ENCODE results near the gene TNXB.
"Not testable (repeated sequence)": the region's sequence is repeated elsewhere in the genome, so short reads cannot be mapped to it uniquely, and the experiment has no call there.

The TNXB gene

DNA sequence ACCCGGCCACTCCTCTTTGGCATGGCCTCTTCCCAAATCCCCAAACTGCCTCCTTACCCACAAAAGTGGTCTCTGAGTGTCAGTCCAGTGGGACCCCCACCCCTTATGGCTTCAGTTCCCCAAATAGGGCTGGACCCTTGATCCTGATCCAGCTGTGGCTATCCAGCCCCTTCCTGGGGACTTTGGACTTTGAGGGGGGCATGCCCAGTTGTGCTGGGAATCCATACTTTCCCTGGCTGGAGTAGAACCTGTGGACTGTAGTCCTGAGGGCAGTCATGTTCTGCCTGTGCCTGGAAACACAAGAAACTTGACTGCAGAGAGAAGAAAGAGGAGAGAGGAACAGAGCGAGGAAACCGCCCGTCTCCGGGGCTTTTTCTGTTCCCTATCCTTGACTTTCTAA, 72.0 kb downstream of the TNXB start:
- DNase-seq: not testable (repeated sequence)

DNA sequence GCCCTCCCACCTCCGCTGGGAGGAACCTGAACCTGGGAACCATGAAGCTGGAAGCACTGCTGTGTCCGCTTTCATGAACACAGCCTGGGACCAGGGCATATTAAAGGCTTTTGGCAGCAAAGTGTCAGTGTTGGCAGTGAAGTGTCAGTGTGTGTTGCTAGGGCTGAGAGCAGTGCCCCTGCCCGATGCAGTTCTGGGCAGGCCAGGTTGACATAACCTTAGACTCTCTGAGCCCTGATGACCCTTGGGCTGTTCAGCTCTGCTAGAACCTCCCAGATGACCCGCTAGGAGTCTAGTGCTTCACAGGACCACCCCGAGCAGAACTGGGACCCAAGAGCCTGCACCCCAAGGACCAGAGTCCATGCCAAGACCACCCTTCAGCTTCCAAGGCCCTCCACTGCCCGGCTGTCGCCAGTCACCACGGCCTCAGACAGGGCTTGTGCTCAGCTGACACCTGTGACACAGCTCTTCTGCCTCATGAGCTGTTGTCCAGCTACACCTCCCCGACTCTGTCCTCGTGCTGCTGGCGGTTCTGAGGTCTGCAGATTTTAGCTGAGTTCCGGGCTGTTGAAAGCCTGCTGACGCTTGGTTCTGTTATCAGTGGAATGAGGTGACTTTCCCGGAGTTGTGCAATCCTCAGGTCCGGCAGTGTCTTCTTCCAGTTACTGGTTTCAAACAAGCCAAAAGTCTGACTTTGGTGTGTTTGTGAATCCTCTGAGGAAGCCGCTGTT, 73.7 kb downstream of the TNXB start:
- not testable (repeated sequence) for DNase-seq

DNA sequence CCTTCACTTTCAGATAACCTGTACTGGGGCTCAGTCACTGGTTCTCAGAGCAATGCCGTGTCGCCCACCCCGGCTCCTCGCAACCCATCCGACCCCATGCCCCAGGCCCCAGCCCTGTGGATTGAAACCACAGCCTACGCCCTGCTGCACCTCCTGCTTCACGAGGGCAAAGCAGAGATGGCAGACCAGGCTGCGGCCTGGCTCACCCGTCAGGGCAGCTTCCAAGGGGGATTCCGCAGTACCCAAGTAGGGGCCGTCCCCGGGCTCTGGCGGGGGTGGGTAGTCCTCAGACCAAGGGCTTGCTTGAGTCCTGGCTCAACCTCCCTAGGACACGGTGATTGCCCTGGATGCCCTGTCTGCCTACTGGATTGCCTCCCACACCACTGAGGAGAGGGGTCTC, 79.6 kb downstream of the TNXB start:
- DNase-seq: not testable (repeated sequence)

DNA sequence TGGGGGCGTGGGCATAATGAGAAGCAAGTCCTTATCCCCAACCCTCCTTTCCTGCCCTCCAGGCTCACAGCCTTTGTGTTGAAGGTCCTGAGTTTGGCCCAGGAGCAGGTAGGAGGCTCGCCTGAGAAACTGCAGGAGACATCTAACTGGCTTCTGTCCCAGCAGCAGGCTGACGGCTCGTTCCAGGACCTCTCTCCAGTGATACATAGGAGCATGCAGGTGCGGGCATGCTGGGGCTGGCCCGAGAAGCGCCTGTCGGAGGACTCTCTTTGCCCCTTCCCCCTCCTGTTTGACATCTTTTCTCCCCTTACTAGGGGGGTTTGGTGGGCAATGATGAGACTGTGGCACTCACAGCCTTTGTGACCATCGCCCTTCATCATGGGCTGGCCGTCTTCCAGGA, 80.5 kb downstream of the TNXB start:
- not testable (repeated sequence) for DNase-seq

DNA sequence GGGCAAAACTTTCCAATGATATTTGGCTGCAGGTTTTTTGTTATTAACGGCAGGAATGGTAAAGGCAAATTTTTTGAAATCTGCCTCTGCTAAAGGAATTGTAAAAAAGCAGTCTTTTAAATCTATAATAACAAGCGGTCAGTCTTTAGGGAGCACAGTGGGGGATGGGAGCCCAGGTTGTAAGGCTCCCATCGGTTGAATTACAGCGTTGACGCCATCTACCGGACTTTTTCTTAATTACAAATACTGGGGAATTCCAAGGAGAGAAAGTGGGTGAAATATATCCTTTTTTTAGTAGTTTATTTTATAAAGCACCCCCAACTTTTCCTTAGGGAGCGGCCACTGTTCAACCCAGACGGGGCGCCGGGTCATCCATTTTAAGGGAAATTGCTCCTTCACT, 87.0 kb downstream of the TNXB start:
- DNase-seq: not testable (repeated sequence)

DNA sequence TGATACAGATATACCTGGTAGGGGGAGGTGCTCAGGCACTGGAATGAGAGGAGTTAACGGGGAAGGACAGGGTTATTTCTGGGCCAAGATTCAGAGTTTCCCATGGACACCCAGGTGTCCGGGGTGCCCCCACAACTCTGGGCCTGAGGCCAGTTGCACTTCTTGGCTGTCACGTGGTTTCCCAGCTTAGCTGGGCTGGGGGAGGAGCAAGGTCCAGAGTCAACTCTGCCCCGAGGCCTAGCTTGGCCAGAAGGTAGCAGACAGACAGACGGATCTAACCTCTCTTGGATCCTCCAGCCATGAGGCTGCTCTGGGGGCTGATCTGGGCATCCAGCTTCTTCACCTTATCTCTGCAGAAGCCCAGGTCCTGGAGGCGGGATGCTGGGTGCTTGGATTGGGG, 94.6 kb downstream of the TNXB start, which contains the start of gene C4B:
TSS of gene C4B (plus strand) at position 249 of the 400 bp plus-strand sequence. CDS start at position 300, 51 bp downstream.
- not testable (repeated sequence) for DNase-seq

DNA sequence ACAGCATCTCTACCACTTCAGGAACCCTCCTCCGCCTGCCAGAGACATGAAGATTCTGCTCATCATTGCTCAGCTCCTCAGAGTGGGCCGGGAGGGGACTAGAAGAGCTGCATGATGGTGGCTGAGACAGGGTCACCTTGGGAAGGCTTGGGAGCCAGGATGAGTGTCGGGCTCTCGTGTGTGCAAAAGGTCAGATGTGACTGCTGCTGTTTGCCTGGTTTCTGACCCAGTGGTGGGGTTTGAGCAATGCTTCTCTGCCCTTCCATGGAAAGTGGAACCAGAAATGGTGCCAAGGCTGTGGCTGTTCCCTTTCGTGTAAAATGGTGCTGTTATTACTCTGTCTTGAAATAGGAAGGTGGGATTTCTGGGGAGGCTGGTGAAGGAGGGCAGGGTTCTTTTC, 95.4 kb downstream of the TNXB start:
- not testable (repeated sequence) for DNase-seq

DNA sequence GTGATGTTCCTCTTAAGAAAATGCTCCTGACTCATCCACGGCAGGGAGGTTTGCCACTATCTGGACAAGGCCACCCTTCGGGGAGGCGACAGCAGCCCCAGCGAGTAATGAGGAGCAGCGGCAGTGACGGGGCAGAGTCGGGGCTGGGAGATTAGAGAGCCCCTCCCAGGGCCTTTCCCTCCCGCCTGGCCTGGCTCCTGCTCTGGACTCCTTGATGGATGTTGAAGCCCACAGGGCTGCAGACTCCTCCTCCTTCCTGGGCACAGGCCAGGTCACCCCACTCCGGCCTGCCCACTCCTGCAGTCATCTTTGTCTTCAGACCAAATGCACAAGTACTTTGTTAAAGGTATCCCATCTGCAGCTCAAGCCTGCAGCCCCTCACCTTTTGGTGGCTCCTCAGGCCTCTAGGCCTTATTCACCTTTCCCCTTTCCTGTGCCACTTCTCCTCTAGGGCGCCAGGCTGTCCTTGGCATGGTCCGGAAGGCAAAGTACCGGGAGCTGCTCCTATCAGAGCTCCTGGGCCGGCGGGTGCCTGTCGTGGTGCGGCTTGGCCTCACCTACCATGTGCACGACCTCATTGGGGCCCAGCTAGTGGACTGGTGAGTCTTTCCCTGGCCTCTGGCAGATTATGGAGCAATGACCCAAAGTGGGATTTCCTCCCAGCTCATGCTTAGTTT, 96.1 kb downstream of the TNXB start:
- not testable (repeated sequence) for DNase-seq

DNA sequence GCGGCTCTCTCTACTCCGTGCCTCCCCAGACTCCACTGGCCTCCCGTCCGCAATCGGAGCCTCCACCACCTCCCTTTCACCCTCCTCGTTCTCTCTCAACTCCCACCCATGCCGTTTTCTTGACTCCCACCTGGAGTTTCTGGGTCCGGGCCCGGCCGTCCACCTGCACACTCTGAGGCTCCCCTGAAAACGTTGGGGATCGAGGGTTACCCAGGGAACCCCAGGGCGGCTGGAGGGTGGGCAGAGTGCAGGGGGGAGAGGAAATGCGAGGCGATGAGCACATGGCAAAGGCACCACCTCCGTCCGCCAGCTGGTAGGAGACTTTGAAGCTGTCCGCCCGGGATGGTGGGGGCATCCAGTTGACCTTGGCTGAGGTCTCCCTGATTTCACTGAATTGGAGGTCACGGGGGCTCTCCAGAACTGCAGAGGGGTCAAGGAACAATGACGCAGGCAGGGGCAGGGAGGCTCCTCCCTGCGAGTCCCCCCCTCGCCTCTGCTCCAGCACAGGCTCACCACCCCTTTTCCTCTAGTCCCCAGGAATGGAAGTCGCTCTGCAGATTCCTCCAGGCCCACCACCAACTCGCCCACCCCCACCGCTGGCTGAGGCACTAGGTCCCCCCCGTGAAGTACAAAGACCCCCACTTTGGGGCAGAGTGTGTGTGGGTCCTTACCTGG, 98.1 kb downstream of the TNXB start:
- not testable (repeated sequence) for DNase-seq

DNA sequence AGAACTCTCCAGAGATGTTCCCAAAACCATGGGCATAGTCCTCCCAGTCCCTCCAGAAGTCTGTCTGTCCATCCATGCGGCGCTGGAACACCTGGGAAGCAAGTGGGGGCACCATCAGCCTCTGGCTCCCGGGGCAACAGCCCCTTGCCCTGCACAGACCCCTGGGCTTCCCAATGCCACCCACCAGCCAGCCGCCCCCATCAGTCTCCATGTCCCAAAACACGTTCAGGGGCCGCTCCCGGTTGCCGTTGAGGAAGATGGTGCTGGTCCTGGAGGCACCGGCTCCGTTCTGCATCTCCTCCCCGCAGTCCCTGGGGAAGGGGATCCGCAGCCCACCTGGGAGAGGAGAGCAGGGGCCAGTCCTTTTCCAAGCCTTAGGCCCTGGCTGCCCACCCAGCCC, 99.6 kb downstream of the TNXB start:
- DNase-seq: not testable (repeated sequence)

DNA sequence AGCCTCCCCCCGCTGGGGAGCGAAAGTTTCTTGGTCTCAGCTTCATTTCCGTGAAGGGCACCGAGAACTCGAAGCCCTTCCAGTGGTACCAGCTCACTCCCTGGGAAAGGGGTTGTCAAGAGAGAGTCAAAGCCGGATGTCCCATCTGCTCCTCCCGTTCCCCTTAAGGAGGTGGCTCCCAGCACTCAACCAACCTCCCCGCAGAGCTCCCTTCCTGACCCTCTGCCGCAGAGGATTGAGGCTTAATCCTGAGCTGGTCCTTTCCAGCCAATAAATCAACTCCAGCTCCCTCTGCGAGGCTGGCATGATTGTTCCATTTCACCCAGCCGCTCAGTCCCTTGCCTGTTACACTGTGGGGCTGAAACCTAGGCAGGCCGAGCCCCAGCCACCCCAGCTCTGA, 100.5 kb downstream of the TNXB start:
- DNase-seq: not testable (repeated sequence)

DNA sequence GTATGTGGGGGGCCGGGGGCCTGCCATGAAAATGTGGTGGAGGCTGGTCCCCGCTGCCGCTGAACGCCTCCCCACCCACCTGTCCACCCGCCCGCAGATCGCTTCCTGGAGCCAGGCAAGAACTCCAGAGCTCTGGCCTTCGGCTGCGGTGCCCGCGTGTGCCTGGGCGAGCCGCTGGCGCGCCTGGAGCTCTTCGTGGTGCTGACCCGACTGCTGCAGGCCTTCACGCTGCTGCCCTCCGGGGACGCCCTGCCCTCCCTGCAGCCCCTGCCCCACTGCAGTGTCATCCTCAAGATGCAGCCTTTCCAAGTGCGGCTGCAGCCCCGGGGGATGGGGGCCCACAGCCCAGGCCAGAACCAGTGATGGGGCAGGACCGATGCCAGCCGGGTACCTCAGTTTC, 101.1 kb downstream of the TNXB start:
- DNase-seq: not testable (repeated sequence)

DNA sequence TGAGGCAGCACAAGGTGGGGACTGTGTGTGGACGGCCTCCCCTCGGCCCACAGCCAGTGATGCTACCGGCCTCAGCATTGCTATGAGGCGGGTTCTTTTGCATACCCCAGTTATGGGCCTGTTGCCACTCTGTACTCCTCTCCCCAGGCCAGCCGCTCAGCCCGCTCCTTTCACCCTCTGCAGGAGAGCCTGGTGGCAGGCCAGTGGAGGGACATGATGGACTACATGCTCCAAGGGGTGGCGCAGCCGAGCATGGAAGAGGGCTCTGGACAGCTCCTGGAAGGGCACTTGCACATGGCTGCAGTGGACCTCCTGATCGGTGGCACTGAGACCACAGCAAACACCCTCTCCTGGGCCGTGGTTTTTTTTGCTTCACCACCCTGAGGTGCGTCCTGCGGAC, 102.1 kb downstream of the TNXB start:
- not testable (repeated sequence) for DNase-seq

DNA sequence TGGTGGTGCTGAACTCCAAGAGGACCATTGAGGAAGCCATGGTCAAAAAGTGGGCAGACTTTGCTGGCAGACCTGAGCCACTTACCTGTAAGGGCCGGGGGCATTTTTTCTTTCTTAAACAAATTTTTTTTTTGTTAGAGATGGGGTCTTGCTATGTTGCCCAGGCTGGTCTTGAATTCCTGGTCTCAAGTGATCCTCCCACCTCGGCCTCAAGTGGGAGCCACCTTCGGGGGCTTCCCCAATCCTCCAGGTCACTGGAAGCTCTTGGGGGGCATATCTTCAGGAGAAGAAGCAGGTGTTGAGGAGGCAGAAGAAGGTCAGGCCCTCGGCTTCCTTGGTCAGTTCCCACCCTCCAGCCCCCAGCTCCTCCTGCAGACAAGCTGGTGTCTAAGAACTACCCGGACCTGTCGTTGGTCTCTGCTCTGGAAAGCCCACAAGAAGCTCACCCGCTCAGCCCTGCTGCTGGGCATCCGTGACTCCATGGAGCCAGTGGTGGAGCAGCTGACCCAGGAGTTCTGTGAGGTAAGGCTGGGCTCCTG, 103.1 kb downstream of the TNXB start:
- not testable (repeated sequence) for DNase-seq

DNA sequence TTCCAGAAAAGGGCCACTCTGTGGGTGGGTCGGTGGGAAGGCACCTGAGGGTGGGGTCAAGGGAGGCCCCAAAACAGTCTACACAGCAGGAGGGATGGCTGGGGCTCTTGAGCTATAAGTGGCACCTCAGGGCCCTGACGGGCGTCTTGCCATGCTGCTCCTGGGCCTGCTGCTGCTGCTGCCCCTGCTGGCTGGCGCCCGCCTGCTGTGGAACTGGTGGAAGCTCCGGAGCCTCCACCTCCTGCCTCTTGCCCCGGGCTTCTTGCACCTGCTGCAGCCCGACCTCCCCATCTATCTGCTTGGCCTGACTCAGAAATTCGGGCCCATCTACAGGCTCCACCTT, 103.6 kb downstream of the TNXB start:
- DNase-seq: not testable (repeated sequence)

DNA sequence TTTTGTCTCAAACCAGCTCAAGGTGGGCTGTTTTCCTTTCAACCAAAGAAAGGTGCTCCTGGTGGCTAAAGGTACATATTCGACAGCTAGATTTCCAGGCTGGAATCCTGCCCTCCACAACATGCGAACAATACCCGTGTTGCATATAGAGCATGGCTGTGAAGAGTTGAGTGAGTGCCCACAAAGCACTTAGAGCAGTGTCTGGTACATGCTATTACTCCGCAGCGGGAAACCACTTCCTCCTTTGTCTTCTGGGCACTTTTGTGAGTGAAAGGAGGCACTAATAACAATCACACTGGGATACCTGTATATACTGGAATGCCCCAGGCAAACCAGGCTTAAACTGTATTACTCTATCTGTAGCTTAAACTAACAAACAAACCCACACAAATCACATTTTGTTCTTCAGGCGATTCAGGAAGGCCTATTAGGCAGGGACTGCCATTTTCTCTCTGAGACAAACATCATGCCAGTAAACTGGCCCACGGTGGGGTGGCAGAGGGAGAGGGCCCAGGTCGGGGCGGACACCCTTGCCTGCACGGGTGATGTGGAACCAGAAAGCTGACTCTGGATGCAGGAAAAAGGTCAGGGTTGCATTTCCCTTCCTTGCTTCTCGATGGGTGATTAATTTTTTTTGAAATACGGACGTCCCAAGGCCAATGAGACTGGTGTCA, 104.1 kb downstream of the TNXB start:
- DNase-seq: not testable (repeated sequence)

DNA sequence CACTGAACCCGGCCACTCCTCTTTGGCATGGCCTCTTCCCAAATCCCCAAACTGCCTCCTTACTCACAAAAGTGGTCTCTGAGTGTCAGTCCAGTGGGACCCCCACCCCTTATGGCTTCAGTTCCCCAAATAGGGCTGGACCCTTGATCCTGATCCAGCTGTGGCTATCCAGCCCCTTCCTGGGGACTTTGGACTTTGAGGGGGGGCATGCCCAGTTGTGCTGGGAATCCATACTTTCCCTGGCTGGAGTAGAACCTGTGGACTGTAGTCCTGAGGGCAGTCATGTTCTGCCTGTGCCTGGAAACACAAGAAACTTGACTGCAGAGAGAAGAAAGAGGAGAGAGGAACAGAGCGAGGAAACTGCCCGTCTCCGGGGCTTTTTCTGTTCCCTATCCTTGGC, 104.7 kb downstream of the TNXB start:
- DNase-seq: not testable (repeated sequence)

DNA sequence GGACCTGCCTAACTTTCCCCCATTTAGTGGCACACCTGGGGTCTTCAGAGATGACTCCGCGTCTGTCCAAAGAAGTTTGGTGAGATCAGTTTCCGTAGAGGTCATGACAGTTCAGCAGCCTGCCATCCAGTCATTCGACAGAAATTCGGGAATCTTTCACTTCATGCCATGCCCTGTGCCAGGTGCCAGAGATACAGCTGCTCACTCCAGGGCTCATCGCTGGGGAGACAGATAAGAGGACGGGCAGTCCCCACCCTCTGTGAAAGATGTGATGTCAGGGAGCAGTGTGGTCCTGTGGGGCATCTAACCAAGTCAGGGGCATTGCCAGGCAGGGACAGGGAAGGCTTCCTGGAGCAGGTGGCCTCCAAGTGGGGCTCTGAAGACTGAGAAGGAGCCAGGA, 105.8 kb downstream of the TNXB start:
- not testable (repeated sequence) for DNase-seq

DNA sequence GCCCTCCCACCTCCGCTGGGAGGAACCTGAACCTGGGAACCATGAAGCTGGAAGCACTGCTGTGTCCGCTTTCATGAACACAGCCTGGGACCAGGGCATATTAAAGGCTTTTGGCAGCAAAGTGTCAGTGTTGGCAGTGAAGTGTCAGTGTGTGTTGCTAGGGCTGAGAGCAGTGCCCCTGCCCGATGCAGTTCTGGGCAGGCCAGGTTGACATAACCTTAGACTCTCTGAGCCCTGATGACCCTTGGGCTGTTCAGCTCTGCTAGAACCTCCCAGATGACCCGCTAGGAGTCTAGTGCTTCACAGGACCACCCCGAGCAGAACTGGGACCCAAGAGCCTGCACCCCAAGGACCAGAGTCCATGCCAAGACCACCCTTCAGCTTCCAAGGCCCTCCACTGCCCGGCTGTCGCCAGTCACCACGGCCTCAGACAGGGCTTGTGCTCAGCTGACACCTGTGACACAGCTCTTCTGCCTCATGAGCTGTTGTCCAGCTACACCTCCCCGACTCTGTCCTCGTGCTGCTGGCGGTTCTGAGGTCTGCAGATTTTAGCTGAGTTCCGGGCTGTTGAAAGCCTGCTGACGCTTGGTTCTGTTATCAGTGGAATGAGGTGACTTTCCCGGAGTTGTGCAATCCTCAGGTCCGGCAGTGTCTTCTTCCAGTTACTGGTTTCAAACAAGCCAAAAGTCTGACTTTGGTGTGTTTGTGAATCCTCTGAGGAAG, 106.4 kb downstream of the TNXB start:
- DNase-seq: not testable (repeated sequence)

DNA sequence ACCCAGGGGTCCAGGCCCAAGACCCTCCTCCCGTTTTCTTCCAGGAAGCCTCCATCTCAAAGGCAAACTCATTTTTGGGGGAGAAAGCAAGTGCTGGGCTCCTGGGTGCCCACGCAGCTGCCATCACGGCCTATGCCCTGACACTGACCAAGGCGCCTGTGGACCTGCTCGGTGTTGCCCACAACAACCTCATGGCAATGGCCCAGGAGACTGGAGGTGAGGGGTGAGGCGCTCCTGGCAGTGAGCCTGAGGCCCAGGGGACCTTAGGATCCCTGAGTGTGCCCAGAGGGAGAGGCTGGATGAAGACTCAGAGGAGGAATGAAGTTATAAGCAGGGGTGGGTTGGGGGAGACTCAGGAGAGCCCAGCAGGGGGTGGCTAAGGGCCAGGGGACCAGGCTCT, 112.8 kb downstream of the TNXB start:
- not testable (repeated sequence) for DNase-seq

DNA sequence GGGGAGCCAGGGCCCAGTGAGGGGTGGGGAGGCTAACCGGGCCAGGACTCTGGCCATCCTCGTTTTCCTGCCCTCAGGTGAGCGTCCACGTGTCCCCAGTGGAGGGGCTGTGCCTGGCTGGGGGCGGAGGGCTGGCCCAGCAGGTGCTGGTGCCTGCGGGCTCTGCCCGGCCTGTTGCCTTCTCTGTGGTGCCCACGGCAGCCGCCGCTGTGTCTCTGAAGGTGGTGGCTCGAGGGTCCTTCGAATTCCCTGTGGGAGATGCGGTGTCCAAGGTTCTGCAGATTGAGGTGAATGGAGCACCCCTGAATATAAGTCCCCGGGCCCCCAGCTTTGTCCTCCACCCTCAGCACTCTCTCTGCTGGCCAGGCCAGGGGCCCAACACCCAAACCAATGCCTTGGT, 114.7 kb downstream of the TNXB start:
- DNase-seq: not testable (repeated sequence)
